ENCODE data around the gene LHPP.

Gene LHPP

GRCh38 chr10:124425227-124425962 is 36.2 kb upstream of the LHPP start (continued):
- TF ChIP-seq CREB5 (CRISPR knock-in tag; IDR thresholded peaks at IDR 0.05; ENCODE audit: low read depth) (no peak), BACH2 (CRISPR knock-in tag; IDR thresholded peaks at IDR 0.05; ENCODE audit: borderline replicate concordance) (no peak)

GRCh38 chr10:124428207-124428777 is 33.3 kb upstream of the LHPP start:
- no peak for ATAC-seq
- TF ChIP-seq TCF4 (CRISPR knock-in tag; IDR thresholded peaks at IDR 0.05; ENCODE audit: borderline replicate concordance): no peak
- TF ChIP-seq ZFP3 (CRISPR knock-in tag; IDR thresholded peaks at IDR 0.05): no peak
- no peak for TF ChIP-seq ISL1 (CRISPR knock-in tag; IDR thresholded peaks at IDR 0.05)

- no peak for ATAC-seq
- no peak for TF ChIP-seq CSRNP3 (CRISPR knock-in tag; IDR thresholded peaks at IDR 0.05)
- no peak for TF ChIP-seq ZC3H10 (CRISPR knock-in tag; IDR thresholded peaks at IDR 0.05)
- TF ChIP-seq ZNF565 (CRISPR knock-in tag; conservative IDR thresholded peaks at IDR 0.05; ENCODE audit: low read depth): no peak
- no peak for TF ChIP-seq ZFP30 (CRISPR knock-in tag; IDR thresholded peaks at IDR 0.05)
Observed at GRCh38 chr10:124429576-124429975, 32.0 kb upstream of the LHPP start.

- TF ChIP-seq ISL1 (CRISPR knock-in tag; IDR thresholded peaks at IDR 0.05) (no peak), TOX (CRISPR knock-in tag; IDR thresholded peaks at IDR 0.05; ENCODE audit: borderline replicate concordance) (no peak), ESRRG (CRISPR knock-in tag; IDR thresholded peaks at IDR 0.05) (no peak), CSRNP3 (CRISPR knock-in tag; IDR thresholded peaks at IDR 0.05) (no peak), ZNF8 (CRISPR knock-in tag; IDR thresholded peaks at IDR 0.05) (no peak), TSHZ2 (CRISPR knock-in tag; IDR thresholded peaks at IDR 0.05) (no peak), PPARA (CRISPR knock-in tag; IDR thresholded peaks at IDR 0.05; ENCODE audit: borderline replicate concordance) (no peak), ZNF70 (CRISPR knock-in tag; IDR thresholded peaks at IDR 0.05) (no peak), CSDC2 (CRISPR knock-in tag; IDR thresholded peaks at IDR 0.05) (no peak), TCF4 (CRISPR knock-in tag; IDR thresholded peaks at IDR 0.05; ENCODE audit: borderline replicate concordance) (no peak), OSR1 (CRISPR knock-in tag; IDR thresholded peaks at IDR 0.05) (no peak), BACH2 (CRISPR knock-in tag; IDR thresholded peaks at IDR 0.05; ENCODE audit: borderline replicate concordance) (no peak), ZFP30 (CRISPR knock-in tag; IDR thresholded peaks at IDR 0.05) (no peak), ZNF565 (CRISPR knock-in tag; conservative IDR thresholded peaks at IDR 0.05; ENCODE audit: low read depth) (no peak), CREB5 (CRISPR knock-in tag; IDR thresholded peaks at IDR 0.05; ENCODE audit: low read depth) (no peak), PATZ1 (CRISPR knock-in tag; IDR thresholded peaks at IDR 0.05; ENCODE audit: borderline replicate concordance) (no peak), ARNTL (CRISPR knock-in tag; IDR thresholded peaks at IDR 0.05; ENCODE audit: borderline replicate concordance, low read depth) (no peak)
Observed at GRCh38 chr10:124430077-124430476, 31.5 kb upstream of the LHPP start.

More at GRCh38 chr10:124430077-124430476, 31.5 kb upstream of the LHPP start:
- no peak for ATAC-seq

All from SK-N-SH treated with all-trans-retinoic acid at 6 μM for 48 hours (cell line).